ENCODE measurements around the gene GFRAL. TPM values are rescaled to one million over a fixed set of nuclear protein-coding genes. Genes with fewer than 3 reads are reported as not detected.

GFRAL gene
- polyA plus RNA-seq, 1 of the 3 experiments (the other 2 are of a cell fraction): not detected

- Histone ChIP-seq H3K4me2 (no peak overlapping the region), H3K9me2 (no peaks in the 10 kb centered on the region), H4K20me1 (ENCODE audit: insufficient read depth) (no peaks in the 10 kb centered on the region), H3K27me3 (ENCODE audit: insufficient read depth) (no peaks in the 10 kb centered on the region), H3K4me3 (ENCODE audit: low read depth in 2 of 2, low read length in 1 of 2) (no peak overlapping the region), H3K36me3 (replicated peaks in 1 of 2; ENCODE audit: control insufficient read depth in 1 of 2, insufficient read depth in 2 of 2, low read length in 1 of 2) (no peaks in the 10 kb centered on the region), H3K9ac (no peak overlapping the region), H3K79me2 (ENCODE audit: insufficient read depth) (no peaks in the 10 kb centered on the region), H3K4me1 (ENCODE audit: control insufficient read depth in 1 of 2, insufficient read depth in 2 of 2, low read depth in 1 of 2, low read length in 1 of 2) (no peaks in the 10 kb centered on the region), H3K27ac (ENCODE audit: low read depth in 2 of 2, low read length in 1 of 2) (no peak overlapping the region), H3F3A (replicated peaks; ENCODE audit: insufficient read depth) (no peaks in the 10 kb centered on the region), H3K9me3 (no peaks in the 10 kb centered on the region), H2AFZ (ENCODE audit: low read depth) (no peak overlapping the region)
- ChIA-PET POLR2A (no interaction called here), CTCF (interaction anchor here (0.7 kb wide), 1 partner anchor 43 kb away, joined by 3 read pairs; no protein-coding TSS in a partner anchor)
- 21% methylated on average over 2 of the region's 2 CpGs for WGBS (ENCODE audit: low lambda C conversion rate)
- TF ChIP-seq EZH2phosphoT487 (IDR thresholded peaks at IDR 0.05; ENCODE audit: borderline replicate concordance, low read depth) (no peak), CTCF (IDR thresholded peaks at IDR 0.05) (no peak), FOXJ3 (CRISPR knock-in tag; IDR thresholded peaks at IDR 0.05) (no peak), GABPA (IDR thresholded peaks at IDR 0.05; ENCODE audit: low read depth) (no peak), SIN3A (IDR thresholded peaks at IDR 0.05; ENCODE audit: borderline replicate concordance, low read depth, low read length) (no peak), ZBTB33 (IDR thresholded peaks at IDR 0.05; ENCODE audit: borderline replicate concordance, low read depth) (no peak), FOXM1 (IDR thresholded peaks at IDR 0.05; ENCODE audit: low read depth) (no peak), TCF12 (IDR thresholded peaks at IDR 0.05) (no peak)
- TF ChIP-seq, protein P1, sequence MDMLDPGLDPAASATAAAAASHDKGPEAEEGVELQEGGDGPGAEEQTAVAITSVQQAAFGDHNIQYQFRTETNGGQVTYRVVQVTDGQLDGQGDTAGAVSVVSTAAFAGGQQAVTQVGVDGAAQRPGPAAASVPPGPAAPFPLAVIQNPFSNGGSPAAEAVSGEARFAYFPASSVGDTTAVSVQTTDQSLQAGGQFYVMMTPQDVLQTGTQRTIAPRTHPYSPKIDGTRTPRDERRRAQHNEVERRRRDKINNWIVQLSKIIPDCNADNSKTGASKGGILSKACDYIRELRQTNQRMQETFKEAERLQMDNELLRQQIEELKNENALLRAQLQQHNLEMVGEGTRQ (IDR thresholded peaks at IDR 0.05; ENCODE audit: borderline replicate concordance, low read depth, low read length): no peak
- TF ChIP-seq, protein P2, sequence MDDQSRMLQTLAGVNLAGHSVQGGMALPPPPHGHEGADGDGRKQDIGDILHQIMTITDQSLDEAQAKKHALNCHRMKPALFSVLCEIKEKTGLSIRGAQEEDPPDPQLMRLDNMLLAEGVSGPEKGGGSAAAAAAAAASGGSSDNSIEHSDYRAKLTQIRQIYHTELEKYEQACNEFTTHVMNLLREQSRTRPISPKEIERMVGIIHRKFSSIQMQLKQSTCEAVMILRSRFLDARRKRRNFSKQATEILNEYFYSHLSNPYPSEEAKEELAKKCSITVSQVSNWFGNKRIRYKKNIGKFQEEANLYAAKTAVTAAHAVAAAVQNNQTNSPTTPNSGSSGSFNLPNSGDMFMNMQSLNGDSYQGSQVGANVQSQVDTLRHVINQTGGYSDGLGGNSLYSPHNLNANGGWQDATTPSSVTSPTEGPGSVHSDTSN (IDR thresholded peaks at IDR 0.05): no peak
- DNase-seq: no peak
Measured at GRCh38 chr6:55320696-55321086, 6.6 kb upstream of the GFRAL start.

DNA sequence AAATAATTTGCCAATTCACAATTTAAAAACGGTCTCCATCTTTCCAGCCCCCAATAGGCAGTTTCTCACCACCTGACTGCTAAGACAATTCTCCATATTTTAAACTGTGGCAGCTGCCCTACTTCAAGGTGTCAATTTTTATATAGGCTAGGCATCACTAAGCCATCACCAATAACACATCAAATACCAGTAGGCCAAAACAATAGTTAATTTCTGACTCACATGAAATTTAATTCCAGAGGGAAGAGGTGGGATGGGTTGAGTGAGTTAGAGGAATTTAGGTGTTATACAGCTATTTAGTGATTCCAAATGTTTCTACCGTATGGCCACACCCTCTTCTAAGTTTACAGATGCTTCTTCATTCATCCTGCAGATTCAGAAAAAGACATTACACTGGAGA lies 49.9 kb downstream of the GFRAL start:
- no peak for DNase-seq
- no peaks in the 10 kb centered on the region for H3K9me3 ChIP-seq
- H3K27ac ChIP-seq (ENCODE audit: low read depth in 2 of 2, low read length in 1 of 2): no peak overlapping the region
- no peak overlapping the region for H3K4me2 ChIP-seq
- no peaks in the 10 kb centered on the region for H3K79me2 ChIP-seq (ENCODE audit: insufficient read depth)
- no peaks in the 10 kb centered on the region for H3K27me3 ChIP-seq (ENCODE audit: insufficient read depth)
- POLR2A ChIA-PET: no interaction called here
- H3K9ac ChIP-seq: no peak overlapping the region
- H4K20me1 ChIP-seq (ENCODE audit: insufficient read depth): no peaks in the 10 kb centered on the region
- no peak overlapping the region for H2AFZ ChIP-seq (ENCODE audit: low read depth)
- H3K36me3 ChIP-seq (replicated peaks in 1 of 2; ENCODE audit: control insufficient read depth in 1 of 2, insufficient read depth in 2 of 2, low read length in 1 of 2): no peaks in the 10 kb centered on the region
- H3K4me1 ChIP-seq (ENCODE audit: control insufficient read depth in 1 of 2, insufficient read depth in 2 of 2, low read depth in 1 of 2, low read length in 1 of 2): no peaks in the 10 kb centered on the region
- H3F3A ChIP-seq (replicated peaks; ENCODE audit: insufficient read depth): no peaks in the 10 kb centered on the region
- CTCF ChIA-PET: no interaction called here
- no peaks in the 10 kb centered on the region for H3K9me2 ChIP-seq
- 25% methylated on average over 2 of the region's 2 CpGs for WGBS (ENCODE audit: low lambda C conversion rate)
- TF ChIP-seq, protein P2 (IDR thresholded peaks at IDR 0.05): no peak
- TF ChIP-seq FOXM1 (IDR thresholded peaks at IDR 0.05; ENCODE audit: low read depth): no peak
- TF ChIP-seq RFX5 (IDR thresholded peaks at IDR 0.05; ENCODE audit: low read length): no peak
- no peak for TF ChIP-seq GATA2 (CRISPR knock-in tag; IDR thresholded peaks at IDR 0.05)
- no peak overlapping the region for H3K4me3 ChIP-seq (ENCODE audit: low read depth in 2 of 2, low read length in 1 of 2)

Measured in SK-N-SH (cell line).